ENCODE results near the gene ANKLE2. TPM values are rescaled to one million over a fixed set of nuclear protein-coding genes. Genes with fewer than 3 reads are reported as not detected.

The ANKLE2 gene
- total RNA-seq, 1 donor from 2014 or later, result 136 TPM

DNA sequence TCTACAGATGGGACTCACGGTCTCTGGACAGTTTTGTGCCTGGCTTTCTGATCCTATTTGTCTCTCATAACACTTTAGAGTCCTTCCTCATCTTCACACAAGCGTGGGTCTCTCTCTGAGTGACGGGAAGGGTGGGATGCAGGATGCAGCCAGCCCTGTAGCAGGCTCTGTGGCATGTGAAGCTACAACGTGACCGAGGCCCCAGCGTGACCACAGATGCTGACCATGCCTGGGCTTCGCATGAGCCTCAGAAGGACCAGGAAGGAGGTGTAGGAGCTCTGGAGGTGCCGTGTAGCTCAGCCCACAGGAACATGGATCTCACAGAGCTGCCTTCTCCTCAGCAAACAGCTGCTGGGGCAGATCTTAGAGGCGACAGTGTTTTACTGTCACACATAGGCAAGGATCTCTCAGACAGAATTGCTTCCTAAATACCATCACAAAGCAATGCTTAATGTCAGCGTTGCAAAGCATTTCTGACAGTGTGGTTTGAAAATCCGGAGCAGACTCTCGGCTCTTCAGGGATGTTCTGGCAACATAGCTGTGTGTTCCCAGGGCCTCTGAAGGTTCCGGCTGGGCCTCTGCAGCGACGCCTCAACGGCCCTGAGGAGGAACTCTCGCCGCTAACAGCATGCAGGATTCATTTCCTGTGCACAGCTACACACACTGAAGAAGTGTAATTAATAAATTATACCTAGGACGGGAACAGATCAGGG lies 21.9 kb downstream of the ANKLE2 start:
- Mint-ChIP-seq H3K4me3 (no peak overlapping the region), H3K36me3 (ENCODE audit: low read depth) (peaks cover 92% of the 10 kb centered on the region), H3K9me3 (no peaks in the 10 kb centered on the region), H3K27me3 (no peaks in the 10 kb centered on the region), H3K27ac (no peak overlapping the region), H3K4me1 (peaks cover 15% of the 10 kb centered on the region)
- TF ChIP-seq, protein P1, sequence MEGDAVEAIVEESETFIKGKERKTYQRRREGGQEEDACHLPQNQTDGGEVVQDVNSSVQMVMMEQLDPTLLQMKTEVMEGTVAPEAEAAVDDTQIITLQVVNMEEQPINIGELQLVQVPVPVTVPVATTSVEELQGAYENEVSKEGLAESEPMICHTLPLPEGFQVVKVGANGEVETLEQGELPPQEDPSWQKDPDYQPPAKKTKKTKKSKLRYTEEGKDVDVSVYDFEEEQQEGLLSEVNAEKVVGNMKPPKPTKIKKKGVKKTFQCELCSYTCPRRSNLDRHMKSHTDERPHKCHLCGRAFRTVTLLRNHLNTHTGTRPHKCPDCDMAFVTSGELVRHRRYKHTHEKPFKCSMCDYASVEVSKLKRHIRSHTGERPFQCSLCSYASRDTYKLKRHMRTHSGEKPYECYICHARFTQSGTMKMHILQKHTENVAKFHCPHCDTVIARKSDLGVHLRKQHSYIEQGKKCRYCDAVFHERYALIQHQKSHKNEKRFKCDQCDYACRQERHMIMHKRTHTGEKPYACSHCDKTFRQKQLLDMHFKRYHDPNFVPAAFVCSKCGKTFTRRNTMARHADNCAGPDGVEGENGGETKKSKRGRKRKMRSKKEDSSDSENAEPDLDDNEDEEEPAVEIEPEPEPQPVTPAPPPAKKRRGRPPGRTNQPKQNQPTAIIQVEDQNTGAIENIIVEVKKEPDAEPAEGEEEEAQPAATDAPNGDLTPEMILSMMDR (IDR thresholded peaks at IDR 0.05), result no peak
- ChIA-PET POLR2A (interaction anchor here (1.1 kb wide), 1 partner anchor 29 kb away, joined by 9 read pairs; no protein-coding TSS in a partner anchor), CTCF (no interaction called here)
- intact Hi-C loops (cut with micrococcal nuclease), result no loop called here
- DNase-seq (no peak), ATAC-seq (ENCODE audit: low read depth) (no peak)

DNA sequence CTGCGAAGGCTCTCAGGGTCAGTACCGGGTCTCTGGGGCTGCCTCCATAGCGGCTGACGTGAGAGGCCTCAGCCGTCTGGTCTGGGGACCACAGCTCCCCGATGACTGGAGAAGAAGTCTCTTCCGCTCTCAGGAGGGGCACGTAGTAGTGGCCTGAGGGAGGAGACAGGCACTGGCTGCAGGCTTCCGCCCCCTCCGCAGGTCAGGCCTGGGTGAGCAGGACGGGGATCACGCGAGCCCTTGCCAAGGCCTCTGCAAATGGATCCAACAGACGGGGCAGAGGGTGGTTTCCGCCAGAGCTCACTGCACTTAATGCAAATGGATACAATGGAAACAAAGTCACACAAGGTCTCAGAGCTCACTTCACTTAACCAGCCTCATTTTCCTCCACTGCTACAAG lies 24.7 kb downstream of the ANKLE2 start:
- DNase-seq, result no peak
- ATAC-seq (ENCODE audit: low read depth), result no peak
- Mint-ChIP-seq H3K9me3 (no peaks in the 10 kb centered on the region), H3K36me3 (ENCODE audit: low read depth) (peaks cover 93% of the 10 kb centered on the region), H3K27me3 (no peaks in the 10 kb centered on the region), H3K4me1 (peaks cover 4% of the 10 kb centered on the region), H3K27ac (no peak overlapping the region), H3K4me3 (no peak overlapping the region)
- CTCF ChIA-PET, result no interaction called here
- TF ChIP-seq, protein P1 (IDR thresholded peaks at IDR 0.05), result no peak
- intact Hi-C loops (cut with micrococcal nuclease), result no loop called here
- POLR2A ChIA-PET, result no interaction called here

DNA sequence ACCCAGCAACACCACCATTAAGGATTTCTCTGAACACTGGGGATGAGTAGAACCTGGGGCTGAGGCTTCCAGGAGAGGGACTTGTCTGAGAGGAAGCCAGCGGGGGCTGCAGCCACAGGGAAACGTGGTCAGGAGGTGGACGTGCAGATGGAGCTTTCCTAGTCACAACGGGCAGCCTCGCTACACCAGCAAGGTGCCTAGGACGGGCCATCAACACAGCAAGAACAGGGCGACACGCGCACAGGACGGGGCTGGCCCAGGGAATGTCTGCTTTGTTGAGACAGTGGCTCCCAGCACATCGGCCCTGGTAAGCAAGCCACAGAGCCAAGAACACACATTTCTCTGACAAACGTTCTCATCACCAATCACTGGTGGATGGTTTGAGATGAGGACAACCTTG lies 25.3 kb downstream of the ANKLE2 start:
- Mint-ChIP-seq H3K9me3 (no peaks in the 10 kb centered on the region), H3K36me3 (ENCODE audit: low read depth) (peaks cover 93% of the 10 kb centered on the region), H3K27ac (no peak overlapping the region), H3K27me3 (no peaks in the 10 kb centered on the region), H3K4me3 (no peak overlapping the region), H3K4me1 (no peaks in the 10 kb centered on the region)
- intact Hi-C loops (cut with micrococcal nuclease), result no loop called here
- DNase-seq, result no peak
- POLR2A ChIA-PET, result no interaction called here
- no peak for ATAC-seq (ENCODE audit: low read depth)
- CTCF ChIA-PET, result no interaction called here
- TF ChIP-seq, protein P1 (IDR thresholded peaks at IDR 0.05), result no peak

DNA sequence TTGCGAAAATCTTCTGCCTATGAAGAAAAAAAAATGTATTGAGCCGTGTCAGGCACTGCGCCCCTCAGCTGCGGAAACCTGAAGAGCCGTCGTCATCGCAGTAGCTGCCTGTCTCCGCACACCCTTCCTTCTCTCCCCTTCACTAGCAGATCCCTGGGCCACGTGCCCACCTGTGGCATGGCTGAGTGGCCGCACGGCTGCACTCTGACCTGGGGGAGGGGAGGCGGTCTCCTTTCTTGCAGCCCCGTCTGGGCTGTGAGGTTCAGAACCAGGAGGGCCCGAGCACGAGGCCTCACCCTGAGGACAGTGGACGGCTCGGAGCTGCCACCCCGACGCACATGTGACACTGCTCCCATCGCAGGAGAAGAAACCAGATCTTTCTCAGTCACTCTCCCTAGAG lies 26.1 kb downstream of the ANKLE2 start:
- Mint-ChIP-seq H3K27ac (no peak overlapping the region), H3K4me3 (no peak overlapping the region), H3K9me3 (no peaks in the 10 kb centered on the region), H3K27me3 (no peaks in the 10 kb centered on the region), H3K36me3 (ENCODE audit: low read depth) (peaks cover 92% of the 10 kb centered on the region), H3K4me1 (no peaks in the 10 kb centered on the region)
- POLR2A ChIA-PET, result no interaction called here
- TF ChIP-seq, protein P1 (IDR thresholded peaks at IDR 0.05), result no peak
- ATAC-seq (ENCODE audit: low read depth) (no peak), DNase-seq (no peak)
- CTCF ChIA-PET, result no interaction called here
- intact Hi-C loops (cut with micrococcal nuclease), result no loop called here

DNA sequence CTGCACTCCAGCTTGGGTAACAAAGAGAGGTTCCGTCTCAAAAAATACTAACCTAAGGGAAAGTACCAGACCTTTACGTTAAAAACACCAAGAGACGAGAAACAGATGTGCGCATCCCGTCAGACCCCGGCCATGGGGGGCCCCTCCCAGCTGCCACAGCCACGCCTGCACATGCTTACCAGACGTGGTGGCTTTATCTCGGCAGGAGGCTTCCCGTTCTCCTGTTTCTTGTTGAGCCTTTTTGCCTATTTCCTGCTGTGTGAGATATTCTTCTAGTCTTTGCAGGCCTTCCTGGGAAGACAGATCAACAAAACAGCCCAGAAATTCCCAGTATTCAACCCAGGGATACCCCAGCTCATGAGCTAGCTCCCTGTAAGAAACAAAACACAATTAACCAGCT lies 27.4 kb downstream of the ANKLE2 start:
- POLR2A ChIA-PET, result no interaction called here
- no peak for ATAC-seq (ENCODE audit: low read depth)
- no peak overlapping the region for H3K27ac Mint-ChIP-seq
- no peaks in the 10 kb centered on the region for H3K4me1 Mint-ChIP-seq
- no peaks in the 10 kb centered on the region for H3K9me3 Mint-ChIP-seq
- peaks cover 89% of the 10 kb centered on the region for H3K36me3 Mint-ChIP-seq (ENCODE audit: low read depth)
- DNase-seq, result no peak
- H3K27me3 Mint-ChIP-seq, result no peaks in the 10 kb centered on the region
- intact Hi-C loops (cut with micrococcal nuclease), result no loop called here
- CTCF ChIA-PET, result no interaction called here
- no peak overlapping the region for H3K4me3 Mint-ChIP-seq
- TF ChIP-seq, protein P1 (IDR thresholded peaks at IDR 0.05), result no peak
